ENCODE measurements around the gene RAF1.

DNA sequence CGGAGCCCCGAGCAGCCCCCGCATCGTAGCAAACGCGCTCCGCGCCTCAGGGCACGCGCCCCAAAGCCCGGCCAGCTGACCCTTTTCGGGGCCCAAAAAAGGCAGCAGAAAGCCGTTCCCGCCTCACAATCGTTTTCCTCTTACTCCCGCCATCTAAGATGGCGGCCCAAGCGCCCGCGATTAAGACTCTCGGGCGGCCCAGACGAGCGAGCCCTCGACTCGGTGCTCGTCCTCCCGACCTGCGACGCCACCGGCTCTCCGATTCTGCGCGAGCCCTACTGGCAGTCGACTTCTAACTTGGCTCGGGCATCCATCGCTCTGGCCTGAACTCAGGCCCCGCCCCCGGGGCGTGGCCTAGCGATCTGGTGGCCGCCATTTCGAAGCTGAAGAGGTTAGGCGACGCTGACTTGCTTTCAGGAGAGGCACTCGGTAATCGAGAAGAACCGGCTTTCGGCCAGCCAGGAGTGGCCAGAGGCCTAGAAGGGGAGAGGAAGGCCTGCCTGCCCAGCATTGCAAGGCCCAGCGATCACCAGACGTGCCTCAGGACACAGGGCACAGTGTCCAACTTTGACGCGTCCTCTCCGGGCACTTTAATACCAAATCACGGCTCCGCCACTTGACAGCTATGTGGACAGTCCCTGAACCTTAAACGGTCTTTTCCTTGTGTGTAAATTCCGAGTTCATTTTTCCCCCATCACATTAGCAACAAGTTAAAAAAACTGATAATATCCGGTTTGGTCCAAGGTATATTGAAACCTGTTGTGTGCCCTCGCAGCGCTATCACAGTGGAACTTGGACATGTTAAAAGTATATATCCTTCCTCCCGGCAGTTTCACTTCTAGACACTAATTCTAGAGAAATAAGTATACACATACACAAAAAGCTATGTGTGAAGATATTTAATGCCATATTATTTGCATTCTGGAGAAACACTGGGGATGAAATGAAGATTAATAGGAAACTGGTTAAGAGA lies at the start of gene RAF1:
- TF ChIP-seq, protein P1, sequence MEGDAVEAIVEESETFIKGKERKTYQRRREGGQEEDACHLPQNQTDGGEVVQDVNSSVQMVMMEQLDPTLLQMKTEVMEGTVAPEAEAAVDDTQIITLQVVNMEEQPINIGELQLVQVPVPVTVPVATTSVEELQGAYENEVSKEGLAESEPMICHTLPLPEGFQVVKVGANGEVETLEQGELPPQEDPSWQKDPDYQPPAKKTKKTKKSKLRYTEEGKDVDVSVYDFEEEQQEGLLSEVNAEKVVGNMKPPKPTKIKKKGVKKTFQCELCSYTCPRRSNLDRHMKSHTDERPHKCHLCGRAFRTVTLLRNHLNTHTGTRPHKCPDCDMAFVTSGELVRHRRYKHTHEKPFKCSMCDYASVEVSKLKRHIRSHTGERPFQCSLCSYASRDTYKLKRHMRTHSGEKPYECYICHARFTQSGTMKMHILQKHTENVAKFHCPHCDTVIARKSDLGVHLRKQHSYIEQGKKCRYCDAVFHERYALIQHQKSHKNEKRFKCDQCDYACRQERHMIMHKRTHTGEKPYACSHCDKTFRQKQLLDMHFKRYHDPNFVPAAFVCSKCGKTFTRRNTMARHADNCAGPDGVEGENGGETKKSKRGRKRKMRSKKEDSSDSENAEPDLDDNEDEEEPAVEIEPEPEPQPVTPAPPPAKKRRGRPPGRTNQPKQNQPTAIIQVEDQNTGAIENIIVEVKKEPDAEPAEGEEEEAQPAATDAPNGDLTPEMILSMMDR (IDR thresholded peaks at IDR 0.05), result no peak
- TF ChIP-seq SP1 (CRISPR knock-in tag; conservative IDR thresholded peaks at IDR 0.05), result peak; percentile 100
- TF ChIP-seq, protein P2, sequence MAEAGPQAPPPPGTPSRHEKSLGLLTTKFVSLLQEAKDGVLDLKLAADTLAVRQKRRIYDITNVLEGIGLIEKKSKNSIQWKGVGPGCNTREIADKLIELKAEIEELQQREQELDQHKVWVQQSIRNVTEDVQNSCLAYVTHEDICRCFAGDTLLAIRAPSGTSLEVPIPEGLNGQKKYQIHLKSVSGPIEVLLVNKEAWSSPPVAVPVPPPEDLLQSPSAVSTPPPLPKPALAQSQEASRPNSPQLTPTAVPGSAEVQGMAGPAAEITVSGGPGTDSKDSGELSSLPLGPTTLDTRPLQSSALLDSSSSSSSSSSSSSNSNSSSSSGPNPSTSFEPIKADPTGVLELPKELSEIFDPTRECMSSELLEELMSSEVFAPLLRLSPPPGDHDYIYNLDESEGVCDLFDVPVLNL (CRISPR knock-in tag; IDR thresholded peaks at IDR 0.05; ENCODE audit: borderline replicate concordance, low read depth), result 0 out of 2 replicates have a peak, but pooled peaks have one; percentile 24
